Adrenal gland (tissue), 5 donors: Measurements from ENCODE around the gene IMPG1.

Experiments used
- POLR2A ChIP-seq, 2 donors: fragments of 450-650 bp; IDR thresholded peaks; one replicate each; pipeline ENCODE4 v1.6.1; 2017; ENCODE audit warnings: antibody characterized with exemption in 2 of 2, mild to moderate bottlenecking in 2 of 2, moderate library complexity in 1 of 2
- TF ChIP-seq, protein P1 (sequence below), 6 experiments: fragments of 450-650 bp in 4 of 6; fragments of 200-600 bp in 2 of 6; sonication (generic) in 1 of 6; IDR thresholded peaks; 1 replicate in 5 of 6; 2 replicates in 1 of 6; pipeline versions ENCODE4 v1.5.1 to v1.8.0; 2016 to 2021; ENCODE audit warnings: antibody characterized with exemption in 6 of 6, mild to moderate bottlenecking in 2 of 6, moderate library complexity in 1 of 6
- donor health status: DM: no; HTN: no; CAD: no.

GRCh38 chr6:75935473-75935793 lies 137.0 kb downstream of the IMPG1 start:
- TF ChIP-seq, protein P1, sequence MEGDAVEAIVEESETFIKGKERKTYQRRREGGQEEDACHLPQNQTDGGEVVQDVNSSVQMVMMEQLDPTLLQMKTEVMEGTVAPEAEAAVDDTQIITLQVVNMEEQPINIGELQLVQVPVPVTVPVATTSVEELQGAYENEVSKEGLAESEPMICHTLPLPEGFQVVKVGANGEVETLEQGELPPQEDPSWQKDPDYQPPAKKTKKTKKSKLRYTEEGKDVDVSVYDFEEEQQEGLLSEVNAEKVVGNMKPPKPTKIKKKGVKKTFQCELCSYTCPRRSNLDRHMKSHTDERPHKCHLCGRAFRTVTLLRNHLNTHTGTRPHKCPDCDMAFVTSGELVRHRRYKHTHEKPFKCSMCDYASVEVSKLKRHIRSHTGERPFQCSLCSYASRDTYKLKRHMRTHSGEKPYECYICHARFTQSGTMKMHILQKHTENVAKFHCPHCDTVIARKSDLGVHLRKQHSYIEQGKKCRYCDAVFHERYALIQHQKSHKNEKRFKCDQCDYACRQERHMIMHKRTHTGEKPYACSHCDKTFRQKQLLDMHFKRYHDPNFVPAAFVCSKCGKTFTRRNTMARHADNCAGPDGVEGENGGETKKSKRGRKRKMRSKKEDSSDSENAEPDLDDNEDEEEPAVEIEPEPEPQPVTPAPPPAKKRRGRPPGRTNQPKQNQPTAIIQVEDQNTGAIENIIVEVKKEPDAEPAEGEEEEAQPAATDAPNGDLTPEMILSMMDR (IDR thresholded peaks at IDR 0.05) = no peak
- TF ChIP-seq POLR2A (IDR thresholded peaks at IDR 0.05) = no peak
